Heart left ventricle (tissue), 13 donors: ENCODE measurements around the gene WDR48.

Experiments used
- CTCF ChIP-seq, 12 donors: fragments of 200-600 bp; sonication (generic) in 4 of 12; IDR thresholded peaks; one replicate each; pipeline versions ENCODE4 v1.5.0 to v1.8.0; 2018 to 2022; ENCODE audit warnings: antibody characterized with exemption in 12 of 12, mild to moderate bottlenecking in 5 of 12
- POLR2A ChIP-seq, 2 donors: fragments of 450-650 bp; IDR thresholded peaks; one replicate each; pipeline ENCODE4 v1.6.1; 2017; ENCODE audit warnings: antibody characterized with exemption in 2 of 2, mild to moderate bottlenecking in 2 of 2, moderate library complexity in 2 of 2
- donor health status: ischemic (EF 13 %, LVEDD 7.1; RV severe dilation, severe dysfunction).
- donor health status: DM: no; HTN: yes; CAD: no.
- donor health status: DM: no; HTN: no; CAD: no.
- donor health status: ischemic (EF 25% LVEDD 6.9; RV normal size, moderate dysfunction).
- donor health status: ischemic (EF 25% LVEDD 5.7; RV mildly dilated, moderate dysfunction).
- donor health status: ischemic (EF 35%, LVEDD 5.7; RV mildly dilated, moderate dysfunction).
- donor health status: nonischemic (EF 11% LVEDD 7.7; RV severe dilation, severe dysfunction).
- donor health status: DM: yes; HTN: yes; CAD: no.
- donor health status: PGD.
- donor health status: ischemic (EF 29% LVEDD 5.4; RV normal size, mild dysfunction).
- donor health status: nonischemic (EF 23%, LVEDD 6.1; RV moderate dilation, normal function).

- TF ChIP-seq CTCF (IDR thresholded peaks at IDR 0.05) (no peak), POLR2A (IDR thresholded peaks at IDR 0.05) (no peak)
Measured at GRCh38 chr3:39121621-39122020, 69.8 kb downstream of the WDR48 start.
